HG02884 (cell line): Measurements from ENCODE around the gene MT4.
"Not testable (repeated sequence)": the region's sequence is repeated elsewhere in the genome, so short reads cannot be mapped to it uniquely, and the experiment has no call there.

ENCODE experiments used
- ATAC-seq: cut with Tn5 transposase; IDR thresholded peaks from one replicate; pipeline ENCODE4 v1.9.1; 2021; ENCODE audit warnings: mild to moderate bottlenecking, moderate library complexity; ENCODE audit not compliant: unreplicated experiment

The MT4 gene

DNA sequence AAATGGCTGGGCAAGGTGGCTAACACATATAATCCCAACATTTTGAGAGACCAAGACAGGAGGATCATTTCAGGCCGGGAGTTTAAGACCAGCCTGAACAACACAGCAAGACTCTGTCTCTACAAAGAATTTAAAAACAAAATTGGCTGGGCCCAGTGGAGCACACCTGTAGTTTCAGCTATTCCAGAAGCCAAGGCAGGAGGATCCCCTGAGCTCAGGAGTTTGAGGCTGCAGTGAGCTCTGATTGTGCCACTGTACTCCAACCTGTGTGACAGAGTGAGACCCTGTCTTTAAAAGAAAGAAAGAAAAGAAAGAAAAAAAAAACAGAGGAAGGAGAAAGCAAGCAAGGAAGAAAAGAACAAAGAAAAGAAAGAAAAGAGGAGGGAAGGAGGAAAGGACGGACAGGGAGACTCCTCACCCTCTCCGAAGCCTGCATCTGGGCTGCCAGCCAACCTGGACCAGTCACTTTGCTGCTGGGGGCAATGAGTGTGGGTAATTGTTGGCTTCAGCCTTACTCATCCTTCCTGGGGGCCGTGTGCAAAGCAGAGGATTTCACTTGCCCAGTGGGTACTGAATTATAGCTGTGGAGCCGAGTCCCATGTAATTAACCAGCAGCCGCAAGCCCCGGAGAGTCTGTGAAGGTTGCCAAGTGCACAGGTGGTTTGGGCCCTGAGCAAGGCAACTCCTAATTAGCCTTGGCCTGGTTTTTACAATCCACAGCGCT lies 6.7 kb upstream of the MT4 start:
- ATAC-seq = no peak

DNA sequence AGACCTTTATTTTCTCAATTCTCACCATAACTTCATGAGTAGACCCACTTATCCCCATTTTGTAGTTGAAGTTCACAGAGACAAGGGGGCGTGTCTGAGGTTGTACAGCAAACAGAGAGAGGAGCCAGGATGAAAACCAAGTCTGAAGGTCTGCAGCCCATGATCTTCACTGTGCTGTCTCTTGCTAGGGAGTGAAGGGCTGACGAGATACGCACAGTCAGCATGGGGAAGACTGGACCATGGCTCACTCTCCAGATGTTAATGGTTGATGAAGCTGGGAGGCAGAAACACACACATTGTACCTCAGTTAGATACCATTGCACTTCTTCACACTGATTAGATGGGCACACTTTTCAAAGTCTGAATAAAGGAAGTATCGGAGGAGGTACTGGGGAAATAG lies 5.8 kb upstream of the MT4 start:
- no peak for ATAC-seq

DNA sequence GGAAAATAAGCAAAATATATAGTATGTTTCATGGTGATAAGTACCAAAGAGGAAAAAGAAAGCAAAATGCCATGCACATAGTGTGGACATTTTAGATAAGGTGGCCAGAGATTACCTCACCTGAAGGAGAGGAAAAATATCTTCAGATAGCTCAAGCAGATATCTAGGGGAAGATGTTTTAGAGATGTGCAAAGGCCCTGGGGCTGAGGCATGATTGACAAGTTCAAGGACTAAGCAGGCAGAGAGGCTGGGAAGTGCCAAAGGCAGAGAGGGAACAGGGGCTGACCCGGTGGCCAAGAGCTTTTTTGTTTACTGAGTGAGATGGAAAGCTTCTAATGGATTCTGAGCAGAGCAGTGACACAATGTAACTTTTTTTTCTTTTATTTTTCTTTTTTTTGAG lies 4.4 kb upstream of the MT4 start:
- no peak for ATAC-seq

DNA sequence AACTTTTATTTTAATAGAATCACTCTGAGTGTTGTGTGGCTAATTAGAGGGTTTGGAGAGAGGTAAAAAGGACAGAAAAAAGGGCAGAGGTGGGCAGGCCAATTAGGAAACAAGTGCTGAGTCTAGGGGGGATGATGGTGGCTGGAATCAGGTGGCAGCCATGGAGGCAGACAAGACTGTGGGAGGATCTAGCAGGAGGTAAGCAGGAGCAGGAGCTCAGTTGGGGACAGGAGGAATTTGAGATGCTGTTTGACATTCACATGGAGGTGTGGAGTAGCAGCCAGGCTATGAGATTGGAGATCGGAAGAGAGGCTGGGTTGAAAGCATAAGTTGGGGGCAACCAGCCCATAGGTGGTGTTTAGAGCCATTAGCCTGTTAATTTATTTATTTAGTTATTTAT lies 3.7 kb upstream of the MT4 start:
- ATAC-seq = no peak

DNA sequence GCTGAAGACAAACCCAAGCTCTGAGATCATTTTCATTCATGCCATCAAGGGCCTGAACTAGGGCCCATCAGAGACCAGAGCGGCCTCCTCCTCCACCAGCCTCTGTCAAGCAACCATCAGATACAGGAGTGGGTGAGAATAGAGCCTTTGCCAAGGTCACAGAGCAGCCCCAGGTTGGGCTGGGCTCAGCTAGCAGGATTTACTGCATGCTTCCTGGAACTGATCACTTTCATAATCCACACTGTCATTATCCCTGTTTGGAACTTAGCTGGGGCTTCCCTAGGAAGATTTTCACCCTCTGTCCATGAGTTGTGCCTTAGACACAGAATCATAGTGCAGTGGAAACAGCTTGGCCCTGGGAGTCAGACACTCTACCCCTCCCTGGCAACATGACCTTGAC lies 5.1 kb downstream of the MT4 start:
- ATAC-seq = no peak

DNA sequence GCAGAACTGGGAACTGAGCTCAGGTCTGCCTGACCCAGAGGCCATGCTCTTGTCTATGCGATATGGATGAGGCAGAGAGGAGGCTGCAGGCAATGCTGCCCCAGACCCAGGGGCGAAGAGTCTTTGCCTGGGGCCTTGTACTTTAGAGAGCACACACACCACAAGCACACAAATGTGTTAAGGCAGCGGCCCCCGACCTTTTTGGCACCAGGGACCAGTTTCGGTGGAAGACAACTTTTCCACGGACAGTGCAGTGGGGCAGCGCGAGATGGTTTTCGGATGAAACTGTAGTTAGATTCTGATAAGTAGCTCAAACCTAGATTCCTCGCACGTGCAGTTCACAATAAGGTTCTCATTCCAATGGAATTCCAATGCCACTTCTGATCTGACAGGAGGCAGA lies 6.7 kb downstream of the MT4 start:
- no peak for ATAC-seq

DNA sequence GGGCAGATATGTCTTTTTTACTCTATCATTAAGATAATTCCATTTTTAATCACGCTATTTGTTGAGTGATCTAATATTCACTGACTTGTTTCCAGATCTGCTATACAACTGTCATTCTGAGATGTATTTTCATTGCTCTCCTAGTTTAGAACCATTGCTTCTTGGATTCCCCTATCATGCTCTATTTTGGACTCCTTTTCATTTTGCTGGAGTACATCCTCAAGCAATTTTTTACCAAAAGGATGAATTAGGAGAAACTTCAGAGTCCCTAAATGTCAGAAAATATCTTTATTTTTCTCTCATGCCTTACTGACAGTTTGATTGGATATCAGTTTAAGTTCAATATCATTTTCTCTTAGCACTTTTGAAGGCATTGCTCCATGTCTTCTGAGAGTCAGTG lies 9.8 kb downstream of the MT4 start:
- ATAC-seq = no peak

DNA sequence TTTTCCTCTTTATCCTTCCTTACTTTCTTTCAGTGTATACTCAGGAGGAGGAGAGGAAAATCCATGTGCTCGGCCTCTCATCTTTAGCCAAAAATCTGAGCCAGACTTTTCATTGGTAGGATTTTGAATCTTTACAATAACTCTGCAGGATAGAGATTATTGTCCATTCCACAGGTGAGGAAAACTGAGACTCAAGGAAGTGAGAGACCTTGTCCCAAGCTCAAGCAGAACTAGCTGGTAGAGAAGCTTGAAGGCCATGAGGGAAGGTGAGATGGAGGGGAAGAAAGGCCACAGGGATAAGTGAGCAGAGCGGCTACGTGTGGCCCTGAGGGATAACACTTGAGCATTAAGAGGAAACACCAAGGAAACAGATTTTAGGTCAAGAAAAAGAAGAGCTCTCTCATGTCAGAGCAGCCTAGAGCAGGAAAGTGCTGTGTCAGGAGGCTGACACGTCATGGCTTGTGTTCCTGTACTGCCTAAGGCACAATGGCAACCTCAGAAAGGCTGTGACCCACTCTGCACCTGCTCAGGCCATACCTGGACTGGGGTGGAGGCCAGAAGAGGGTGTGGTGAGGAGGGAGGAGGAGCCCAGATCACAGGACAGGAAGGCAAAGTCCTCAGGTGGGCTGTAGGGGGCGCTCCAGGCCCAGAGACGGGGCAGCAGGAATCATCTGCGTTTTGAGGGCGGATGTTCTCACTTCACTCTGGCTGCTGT lies 11.9 kb downstream of the MT4 start:
- ATAC-seq = peak; percentile 85

DNA sequence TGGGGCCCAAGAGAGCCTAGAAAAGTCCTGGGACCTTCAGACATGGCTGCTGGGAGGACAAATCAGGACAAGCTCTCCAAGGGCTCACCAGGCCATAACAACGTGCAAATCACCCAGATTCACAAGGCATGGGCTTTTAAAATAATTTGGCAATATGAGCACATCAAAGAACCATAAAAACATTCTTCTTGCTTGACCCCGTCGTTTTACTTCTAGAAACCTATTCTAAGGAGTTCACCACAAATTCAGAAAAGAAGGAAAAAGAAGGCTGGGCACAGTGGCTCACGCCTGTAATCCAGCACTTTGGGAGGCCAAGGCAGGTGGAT lies 12.4 kb downstream of the MT4 start:
- ATAC-seq = no peak

DNA sequence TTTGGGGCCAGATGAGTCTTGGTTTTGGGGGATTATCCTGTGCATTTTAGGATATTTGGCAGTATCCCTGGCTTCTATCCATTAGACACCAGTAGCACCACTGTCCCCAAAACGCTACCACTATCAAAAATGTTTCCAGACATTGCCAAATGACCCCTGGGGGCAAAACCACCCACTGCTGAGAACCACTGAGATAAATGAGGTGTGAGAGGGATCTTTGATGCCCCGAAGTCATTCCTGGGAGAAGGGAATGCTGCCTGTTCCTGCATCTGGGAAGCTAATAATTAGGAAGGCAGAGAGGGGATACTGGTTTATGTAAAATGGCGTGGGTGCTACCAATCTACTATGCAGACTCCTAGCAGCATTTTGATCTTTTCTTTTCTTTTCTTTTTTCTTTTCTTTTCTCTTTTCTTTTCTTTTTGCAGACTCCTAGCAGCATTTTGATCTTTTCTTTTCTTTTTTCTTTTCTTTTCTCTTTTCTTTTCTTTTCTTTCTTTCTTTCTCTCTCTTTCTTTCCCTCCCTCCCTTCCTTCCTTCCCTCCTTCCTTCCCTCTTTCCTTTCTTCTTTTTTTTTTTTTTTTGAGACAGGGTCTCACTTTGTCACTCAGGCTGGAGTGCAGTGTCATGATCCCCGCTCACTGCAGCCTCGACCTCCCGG lies 15.6 kb downstream of the MT4 start:
- ATAC-seq = no peak

DNA sequence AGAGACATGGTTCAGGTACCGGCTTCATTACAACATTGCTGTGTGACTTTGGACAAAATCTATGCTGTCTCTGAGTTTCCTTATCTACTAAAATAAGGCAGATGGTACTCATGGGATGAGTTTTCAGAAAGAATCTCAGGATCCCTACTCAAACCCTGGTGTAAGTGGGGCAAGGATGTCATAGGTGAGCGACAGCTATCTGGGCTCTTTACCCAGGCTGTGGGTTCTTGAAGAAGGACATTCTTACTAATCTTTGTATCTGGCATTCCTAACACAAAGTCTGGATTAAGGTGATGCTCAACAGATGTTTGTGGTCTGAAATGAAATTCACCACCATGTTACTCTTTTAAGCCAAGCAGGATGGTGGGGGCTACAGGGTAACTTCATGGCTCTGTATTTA lies 18.0 kb downstream of the MT4 start:
- not testable (repeated sequence) for ATAC-seq

DNA sequence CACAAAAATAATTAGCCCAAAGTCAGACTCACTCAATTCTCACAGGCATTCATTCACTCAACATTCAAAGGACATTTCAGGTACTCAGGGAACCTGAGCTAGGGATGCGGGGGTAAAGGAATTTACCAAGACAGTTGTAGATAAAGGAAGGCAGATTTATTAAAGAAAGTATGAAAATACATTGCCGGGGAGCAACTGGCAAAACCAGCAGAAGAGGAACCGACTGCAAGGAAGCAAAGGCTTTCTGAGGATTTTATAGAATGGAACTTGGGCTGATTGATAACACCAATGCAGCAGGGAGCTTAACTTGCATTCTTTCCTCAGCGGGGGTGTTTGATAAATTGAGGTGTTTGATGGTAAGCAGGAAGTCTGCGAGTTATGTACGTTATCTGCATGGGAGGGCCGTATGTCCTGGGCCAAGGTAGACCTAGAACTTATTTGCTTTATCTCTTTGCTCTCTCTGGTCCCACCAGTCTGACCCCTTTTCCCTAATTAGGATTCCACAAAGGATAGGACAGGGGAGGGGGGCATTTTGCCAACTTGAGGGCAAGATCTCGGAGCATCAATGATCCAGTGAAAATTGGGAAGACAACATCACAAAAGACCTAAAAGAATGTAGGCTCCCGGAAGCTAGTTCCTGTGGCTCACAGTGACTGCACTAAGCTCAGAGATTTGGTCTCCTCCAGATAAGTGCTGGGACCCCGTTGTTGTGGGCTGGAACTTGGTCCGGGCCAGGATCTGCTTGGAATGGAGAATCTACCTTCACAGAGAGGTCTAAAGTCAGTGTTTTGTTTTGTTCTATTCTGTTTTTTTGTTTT lies 18.7 kb downstream of the MT4 start:
- no peak for ATAC-seq

DNA sequence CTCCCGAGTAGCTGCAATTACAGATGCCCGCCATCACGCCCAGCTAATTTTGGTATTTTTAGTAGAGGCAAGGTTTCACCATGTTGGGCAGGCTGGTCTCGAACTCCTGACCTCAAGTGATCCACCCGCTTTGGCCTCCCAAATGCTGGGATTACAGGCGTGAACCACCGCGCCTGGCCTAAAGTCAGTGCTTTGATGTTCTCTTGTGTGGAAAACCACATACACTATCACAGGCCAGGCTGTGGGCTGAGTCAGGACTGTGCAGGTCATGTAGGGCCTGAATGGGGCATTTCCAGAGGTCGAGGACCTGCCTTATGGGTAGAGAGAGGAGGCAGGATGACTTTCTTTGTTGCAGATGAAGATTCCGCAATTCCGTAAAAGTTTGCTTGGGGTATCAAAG lies 19.4 kb downstream of the MT4 start:
- ATAC-seq = no peak

DNA sequence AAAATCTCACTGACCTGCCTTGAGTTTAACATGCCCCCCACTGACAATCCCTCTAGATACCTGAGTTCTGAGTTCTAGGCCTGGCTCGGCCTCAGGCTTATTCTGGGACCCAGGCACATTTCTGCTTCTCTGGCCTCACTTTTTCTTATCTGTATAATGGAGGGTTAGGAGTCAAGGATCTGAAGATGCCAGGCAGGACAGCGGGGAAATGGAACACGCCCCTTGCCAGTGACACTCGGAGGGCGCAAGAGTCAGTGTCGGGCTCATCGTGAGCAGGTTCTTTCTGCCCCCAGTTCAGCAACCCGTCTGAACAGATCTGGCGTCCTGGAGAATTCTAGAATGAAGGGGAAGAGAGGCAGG lies 23.9 kb downstream of the MT4 start:
- ATAC-seq = no peak

DNA sequence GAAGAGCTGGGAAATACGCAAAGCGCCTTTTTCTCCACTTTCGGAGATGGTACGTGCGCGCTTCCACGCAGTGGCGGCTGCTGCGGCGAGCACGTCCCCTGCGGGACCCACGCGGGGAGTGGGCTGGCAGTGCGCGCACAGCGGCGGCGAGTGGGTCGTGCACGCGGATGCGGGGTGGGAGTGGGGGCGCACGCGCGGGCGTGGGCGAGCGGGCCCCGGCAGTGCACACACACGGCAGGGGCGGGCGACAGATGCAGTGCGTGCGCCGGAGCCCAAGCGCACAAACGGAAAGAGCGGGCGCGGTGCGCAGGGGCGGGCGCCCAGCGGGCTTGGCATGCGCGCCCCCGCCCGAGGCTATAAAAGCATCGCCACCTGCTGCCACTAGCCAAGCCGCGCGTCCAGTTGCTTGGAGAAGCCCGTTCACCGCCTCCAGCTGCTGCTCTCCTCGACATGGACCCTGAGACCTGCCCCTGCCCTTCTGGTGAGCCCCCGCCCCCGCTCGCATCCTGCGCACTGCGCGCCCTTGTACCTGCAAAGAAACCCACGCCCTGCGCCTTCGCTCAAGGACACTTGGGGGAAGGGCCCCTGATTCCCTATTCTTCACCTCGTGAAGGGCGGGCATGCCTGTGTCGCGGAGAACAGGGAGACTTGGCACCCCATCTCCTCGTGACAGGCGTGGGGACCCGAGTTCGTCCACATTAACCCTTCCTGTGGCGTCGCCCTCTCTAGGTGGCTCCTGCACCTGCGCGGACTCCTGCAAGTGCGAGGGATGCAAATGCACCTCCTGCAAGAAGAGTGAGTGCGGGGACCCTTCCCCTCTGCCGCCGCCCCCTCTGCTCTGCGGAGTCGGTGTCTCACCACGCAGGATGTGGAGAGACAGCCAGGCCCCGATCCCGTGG lies 24.5 kb downstream of the MT4 start, which contains the start of gene MT3:
MT3 (plus strand) TSS at position 388 of the 899 bp plus-strand sequence; CDS start at position 451, 63 bp downstream.
- ATAC-seq = no peak

DNA sequence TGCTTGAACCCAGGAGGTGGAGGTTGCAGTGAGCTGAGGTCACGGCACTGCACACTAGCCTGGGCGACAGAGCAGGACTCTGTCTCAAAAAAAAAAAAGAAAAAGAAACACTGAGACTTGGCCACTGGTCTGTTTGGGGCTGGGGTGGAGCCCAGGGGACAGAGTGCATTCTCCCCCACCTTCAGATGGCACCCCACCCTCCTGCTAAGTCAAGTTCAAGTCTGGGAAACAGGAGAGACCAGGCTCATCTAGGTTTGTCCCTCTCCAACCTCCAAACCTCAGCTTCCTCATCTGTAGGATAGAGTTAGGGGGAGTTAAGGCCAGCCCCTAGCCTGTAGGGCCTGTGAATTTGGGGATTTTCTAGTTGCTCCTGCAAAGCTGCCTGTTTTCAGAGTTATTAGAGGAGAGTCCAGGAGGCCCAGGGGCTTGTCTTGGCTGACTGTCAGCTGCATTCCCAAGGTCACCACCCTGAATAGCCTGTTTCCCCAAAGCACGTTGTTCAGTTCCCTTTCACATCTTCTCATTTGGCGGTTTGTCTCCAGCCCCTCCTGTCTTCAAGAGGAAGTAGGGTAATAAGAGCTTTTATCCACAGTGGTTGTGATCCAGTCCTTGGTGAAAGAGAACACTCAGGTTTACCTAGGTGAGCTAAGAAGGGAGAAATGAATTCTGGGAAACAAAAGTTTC lies 26.6 kb downstream of the MT4 start:
- ATAC-seq = no peak

DNA sequence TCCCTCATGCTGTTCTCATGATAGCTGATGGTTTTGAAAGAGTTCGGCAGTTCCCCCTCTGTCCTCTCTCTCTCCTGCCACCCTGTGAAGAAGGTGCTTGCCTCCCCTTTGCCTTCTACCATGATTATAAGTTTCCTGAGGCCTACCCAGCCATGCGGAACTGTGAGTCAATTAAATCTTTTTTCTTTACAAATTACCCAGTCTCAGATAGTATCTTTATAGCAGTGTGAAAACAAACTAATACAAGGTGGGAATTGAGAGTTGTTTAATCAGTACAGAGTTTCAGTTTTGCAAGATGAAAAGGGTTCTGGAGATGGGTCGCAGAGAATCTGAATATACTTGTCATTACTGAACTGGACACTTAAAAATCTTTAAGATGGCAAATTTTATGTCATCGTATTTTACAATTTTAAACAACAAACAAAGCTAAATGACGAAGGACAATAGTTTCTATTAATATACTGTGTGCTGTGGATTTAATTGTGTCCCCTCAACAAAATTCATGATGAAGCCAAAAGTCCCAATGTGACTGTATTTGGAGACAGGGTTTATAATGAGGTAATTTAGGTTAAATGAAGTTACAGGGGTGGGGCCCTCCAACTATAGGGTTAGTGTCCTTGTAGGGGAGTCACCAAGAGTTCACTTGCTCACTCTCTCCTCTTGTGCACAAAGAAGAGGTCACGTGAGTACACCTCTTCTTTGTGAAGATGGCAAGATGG lies 28.9 kb downstream of the MT4 start:
- ATAC-seq = no peak

DNA sequence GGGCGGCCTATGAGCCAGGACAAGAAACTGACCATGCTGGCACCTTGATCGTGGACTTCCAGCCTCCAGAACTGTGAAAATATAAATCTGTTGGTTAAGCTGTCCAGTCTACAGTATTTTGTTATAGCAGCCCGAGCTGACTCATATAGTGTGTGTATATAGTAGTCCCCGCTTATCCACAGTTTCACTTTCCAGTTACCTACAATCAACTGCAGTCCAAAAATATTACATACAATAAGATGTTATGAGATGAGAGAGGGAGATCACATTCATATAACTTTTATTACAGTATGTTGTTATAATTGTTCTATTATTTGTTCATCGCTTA lies 29.4 kb downstream of the MT4 start:
- ATAC-seq = no peak

DNA sequence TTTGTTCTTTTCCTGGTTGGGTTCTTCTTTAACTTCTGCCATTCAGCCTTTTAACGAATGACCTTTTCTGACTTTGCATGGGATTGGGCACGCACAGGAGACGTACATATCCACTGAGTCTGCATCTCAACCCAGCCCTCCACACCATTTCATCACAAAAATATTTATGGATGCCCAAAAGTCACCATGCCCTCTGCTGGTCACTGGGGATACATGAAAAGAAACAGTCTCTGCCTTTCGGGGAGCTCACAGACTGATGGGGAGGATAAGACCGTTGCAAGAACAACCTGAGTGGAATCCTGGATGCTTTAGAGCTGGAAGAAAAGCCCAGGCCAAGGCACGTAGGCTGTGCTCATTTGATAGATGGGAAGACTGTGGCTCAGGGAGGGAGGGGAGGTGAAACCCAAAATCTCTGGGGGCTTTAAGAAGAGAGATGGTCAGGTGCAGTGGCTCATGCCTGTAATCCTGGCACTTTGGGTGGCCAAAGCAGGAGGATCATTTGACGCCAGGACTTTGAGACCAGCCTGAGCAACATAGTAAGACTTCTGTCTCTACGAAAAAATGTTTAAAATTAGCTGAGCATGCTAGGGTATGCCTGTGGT lies 35.6 kb downstream of the MT4 start:
- ATAC-seq = no peak
